Measurements from ENCODE around the gene PCDHB2. TPM values are rescaled to one million over a fixed set of nuclear protein-coding genes. Genes with fewer than 3 reads are reported as not detected.
"Not testable (repeated sequence)": the region's sequence is repeated elsewhere in the genome, so short reads cannot be mapped to it uniquely, and the experiment has no call there.

Gene PCDHB2
- total RNA-seq, 4 donors from 2014 or later = 1.7 to 7.5 (median 4.6) TPM

- Histone ChIP-seq H3K36me3 (peaks cover 0 to 10% (median 0%) of the 10 kb centered on the region in 3 donors), H3K27ac (peak overlapping the region in 1 of 4 donors; percentile 74), H3K27me3 (no peaks in the 10 kb centered on the region), H3K4me1 (no peaks in the 10 kb centered on the region), H3K9me3 (peaks cover 0 to 57% (median 7%) of the 10 kb centered on the region in 4 donors), H3K4me3 (peak overlapping the region in 3 of 4 donors; percentile 3 to 41 (median 7))
- no peak for DNase-seq (ENCODE audit: low spot score in 2 of 2)
- 41 to 63% methylated on average over 12 of the region's 12 CpGs for WGBS, 2 donors
- TF ChIP-seq POLR2A (IDR thresholded peaks at IDR 0.05) (no peak), EP300 (IDR thresholded peaks at IDR 0.05) (no peak), CTCF (IDR thresholded peaks at IDR 0.05) (no peak)
Observed at GRCh38 chr5:141121985-141122384, 27.6 kb downstream of the PCDHB2 start.

- 31 to 44% methylated on average over 12 to 26 of the region's 73 CpGs for WGBS, 2 donors
- H3K9me3 ChIP-seq = peaks cover 0 to 66% (median 6%) of the 10 kb centered on the region in 4 donors
- not testable (repeated sequence) for DNase-seq (ENCODE audit: low spot score in 2 of 2)
Observed at GRCh38 chr5:141123396-141124135, 29.2 kb downstream of the PCDHB2 start.

GRCh38 chr5:141127305-141127704 is 32.9 kb downstream of the PCDHB2 start:
- Histone ChIP-seq H3K36me3 (peaks cover 0 to 10% (median 0%) of the 10 kb centered on the region in 3 donors), H3K4me1 (no peaks in the 10 kb centered on the region), H3K9me3 (peaks cover 0 to 77% (median 10%) of the 10 kb centered on the region in 4 donors), H3K27ac (no peak overlapping the region), H3K27me3 (no peaks in the 10 kb centered on the region), H3K4me3 (no peak overlapping the region)
- no peak for DNase-seq (ENCODE audit: low spot score in 2 of 2)
- TF ChIP-seq POLR2A (IDR thresholded peaks at IDR 0.05) (no peak), EP300 (IDR thresholded peaks at IDR 0.05) (no peak), CTCF (IDR thresholded peaks at IDR 0.05) (no peak)
- 86 to 95% methylated on average over 1 of the region's 1 CpG for WGBS, 2 donors

More at GRCh38 chr5:141123396-141124135, 29.2 kb downstream of the PCDHB2 start:
- not testable (repeated sequence) for H3K36me3 ChIP-seq, H3K4me1 ChIP-seq, H3K27ac ChIP-seq, H3K27me3 ChIP-seq
- peak overlapping the region in 1 of 4 donors; percentile 23 for H3K4me3 ChIP-seq

- 23 to 26% methylated on average over 22 of the region's 22 CpGs for WGBS, 2 donors
- Histone ChIP-seq H3K9me3 (peaks cover 0 to 97% (median 27%) of the 10 kb centered on the region in 4 donors), H3K4me3 (peak within 1 kb of the TSS; percentile 8 to 48 (median 16)), H3K27ac (peak within 1 kb of the TSS in 1 of 4 donors; percentile 48), H3K4me1 (no peaks in the 10 kb centered on the region), H3K27me3 (no peaks in the 10 kb centered on the region), H3K36me3 (no peaks in the 10 kb centered on the region)
- TF ChIP-seq CTCF (IDR thresholded peaks at IDR 0.05) = peak in 2 of 5 experiments; percentile 12 to 32
- no peak for TF ChIP-seq POLR2A (IDR thresholded peaks at IDR 0.05)
- no peak for TF ChIP-seq EP300 (IDR thresholded peaks at IDR 0.05)
- peak in 1 of 2 donors; percentile 33 for DNase-seq (ENCODE audit: low spot score in 2 of 2)
Observed at GRCh38 chr5:141135030-141135717, 40.8 kb downstream of the PCDHB2 start, which contains the start of gene PCDHB5. TSS of gene PCDHB5 (plus strand) at chr5:141135206. CDS start at chr5:141135435, 229 bp downstream.

- WGBS, 2 donors = 67% methylated on average over 19 of the region's 19 CpGs
- peak overlapping the region; percentile 8 to 48 (median 16) for H3K4me3 ChIP-seq
- H3K27me3 ChIP-seq = no peaks in the 10 kb centered on the region
- H3K4me1 ChIP-seq = no peaks in the 10 kb centered on the region
- DNase-seq (ENCODE audit: low spot score in 2 of 2) = no peak
- no peak overlapping the region for H3K27ac ChIP-seq
- no peak for TF ChIP-seq POLR2A (IDR thresholded peaks at IDR 0.05)
- TF ChIP-seq EP300 (IDR thresholded peaks at IDR 0.05) = no peak
- no peak for TF ChIP-seq CTCF (IDR thresholded peaks at IDR 0.05)
- no peaks in the 10 kb centered on the region for H3K36me3 ChIP-seq
- peaks cover 0 to 97% (median 26%) of the 10 kb centered on the region in 4 donors for H3K9me3 ChIP-seq
Observed at GRCh38 chr5:141135718-141136266, 41.4 kb downstream of the PCDHB2 start.

GRCh38 chr5:141137346-141137745 is 42.9 kb downstream of the PCDHB2 start:
- H3K9me3 ChIP-seq = peaks cover 0 to 97% (median 27%) of the 10 kb centered on the region in 4 donors
- not testable (repeated sequence) for H3K27ac ChIP-seq
- WGBS, 2 donors = 57 to 69% methylated on average over 16 to 27 of the region's 34 CpGs

More at GRCh38 chr5:141137346-141137745, 42.9 kb downstream of the PCDHB2 start:
- H3K27me3 ChIP-seq; DNase-seq (ENCODE audit: low spot score in 2 of 2); H3K36me3 ChIP-seq; H3K4me1 ChIP-seq; H3K4me3 ChIP-seq: not testable (repeated sequence)
